Non-pigmented ciliary epithelial cell (primary cell): Measurements from ENCODE around the gene FAM114A1.

Experiments
- DNase-seq: peaks from one replicate; pipeline ENCODE4 v3.0.0-alpha.2; 2010; ENCODE audit warnings: low read depth

The FAM114A1 gene

DNA sequence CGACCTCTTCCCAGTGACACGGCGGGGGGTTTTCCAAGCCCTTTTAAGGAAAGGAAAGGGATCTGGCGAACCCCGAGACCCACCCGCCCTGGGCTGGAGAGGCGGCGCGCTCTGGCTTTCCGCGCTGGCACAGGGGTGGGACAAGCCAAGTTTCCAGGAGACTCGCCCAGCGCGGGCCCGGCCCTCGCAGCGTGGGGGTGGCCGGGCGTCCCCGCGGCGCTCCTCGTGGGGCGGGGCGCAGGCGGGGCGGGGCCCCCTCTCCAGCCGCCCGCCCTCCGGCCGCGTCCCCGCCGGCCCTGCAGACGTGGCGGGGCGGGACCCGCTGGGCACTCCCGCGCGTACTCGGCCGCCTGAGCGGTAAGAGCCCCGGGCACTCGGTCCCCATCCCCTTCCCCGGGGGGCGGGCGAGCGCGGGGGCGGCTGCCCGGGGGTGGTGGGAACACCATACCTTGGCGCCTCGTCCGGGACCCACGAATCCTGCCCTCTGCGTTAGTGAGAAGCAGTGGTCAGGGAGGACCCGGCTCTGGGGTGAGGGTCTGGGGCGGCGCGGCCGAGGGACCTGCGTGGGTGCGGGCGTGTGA, at the start of gene FAM114A1:
Gene FAM114A1, plus strand, starts transcription at position 329 of the 581 bp plus-strand sequence. CDS start 10,273 bp downstream, outside the sequence.
- no peak for DNase-seq

DNA sequence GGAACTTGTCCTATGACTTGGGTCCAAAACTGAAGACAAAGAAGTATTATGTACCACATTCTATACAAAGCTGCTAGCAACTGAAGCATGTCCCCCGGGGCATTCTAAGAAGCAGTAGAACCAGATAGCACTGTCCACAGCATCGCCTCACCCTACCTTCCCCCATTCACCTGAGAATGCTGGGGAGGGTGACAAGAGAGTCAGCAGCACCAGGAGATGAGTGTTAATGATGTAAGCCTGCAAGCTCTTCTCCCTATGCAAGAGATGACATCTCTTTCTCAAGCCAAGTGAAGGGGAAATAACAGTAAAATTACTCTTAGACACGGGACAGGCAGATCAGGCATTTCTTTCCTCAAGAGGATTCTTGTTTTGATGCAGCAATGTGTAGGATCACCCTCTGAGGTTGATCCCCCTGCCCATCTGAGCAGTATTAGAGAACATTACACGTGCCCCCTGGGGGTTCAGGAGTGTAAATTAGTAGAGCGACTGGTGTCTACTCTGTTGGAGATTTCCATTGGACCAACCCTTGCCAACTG, 49.1 kb upstream of the FAM114A1 start:
- DNase-seq, result no peak

DNA sequence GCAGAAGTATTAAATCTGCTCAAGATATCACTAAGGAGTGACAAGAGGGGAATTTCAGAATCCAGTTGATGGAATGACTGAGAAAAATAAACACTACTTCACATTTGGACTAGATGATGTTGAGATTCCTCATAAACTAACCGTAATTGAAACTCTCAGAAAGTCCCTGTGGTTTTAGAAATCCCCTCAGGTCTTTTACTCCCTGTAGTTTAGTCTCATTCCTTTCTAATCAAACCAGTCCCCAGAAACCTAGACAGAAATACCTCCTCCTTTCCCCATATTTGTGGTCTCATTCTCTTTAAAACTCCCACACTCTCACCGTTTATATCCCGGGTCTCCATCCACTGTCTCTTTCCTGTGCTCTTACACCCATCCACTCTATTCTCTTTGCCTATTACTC, 48.0 kb upstream of the FAM114A1 start:
- DNase-seq, result no peak

DNA sequence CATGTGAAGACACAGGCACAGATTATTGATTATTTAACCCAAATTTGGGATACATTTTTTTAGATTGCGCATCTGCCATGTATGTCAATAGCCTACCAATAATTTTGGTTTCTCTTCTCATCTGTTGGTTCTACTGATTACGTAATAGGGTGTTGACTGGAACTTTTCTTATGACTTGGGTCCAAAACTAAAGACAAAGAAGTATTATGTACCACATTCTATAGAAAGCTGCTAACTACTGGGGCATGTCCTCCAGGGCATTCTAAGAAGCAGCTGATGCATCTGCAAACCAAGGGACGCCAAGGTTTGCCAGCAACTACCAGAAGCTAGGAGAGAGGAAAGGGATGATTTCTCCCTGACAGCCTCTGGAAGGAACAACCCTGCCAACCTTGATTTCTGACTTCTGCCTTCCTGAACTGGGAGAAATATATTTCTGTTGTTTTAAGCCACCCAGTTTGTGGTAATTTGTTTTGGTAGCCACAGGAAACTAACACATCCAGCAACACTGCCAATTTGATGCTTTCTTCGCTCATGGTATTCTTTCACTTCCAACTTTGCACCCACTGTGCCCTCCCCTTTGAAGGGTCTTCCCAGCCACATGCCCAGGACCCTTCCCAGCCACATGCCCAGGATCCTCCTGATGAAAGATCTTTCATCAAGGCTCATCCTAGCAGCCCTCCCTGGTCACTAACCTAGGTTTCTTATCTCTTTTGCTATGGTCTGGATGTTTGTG, 47.1 kb upstream of the FAM114A1 start:
- DNase-seq, result no peak

DNA sequence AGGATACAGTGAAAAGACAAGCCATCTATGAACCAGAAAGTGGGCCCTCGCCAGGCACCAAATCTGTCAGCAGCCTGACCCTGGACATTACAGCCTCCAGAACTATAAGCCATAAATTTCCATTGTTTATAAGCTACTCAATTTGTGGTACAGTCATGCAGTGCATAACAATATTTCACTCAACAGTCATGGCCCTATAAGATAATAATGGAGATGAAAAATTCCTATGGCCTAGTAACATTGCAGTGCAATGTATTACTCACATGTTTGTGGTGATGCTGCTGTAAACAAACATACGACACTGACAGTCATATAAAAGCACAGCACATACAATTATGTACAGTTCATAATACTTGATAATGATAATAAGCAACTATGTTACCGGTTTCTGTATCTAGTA, 45.9 kb upstream of the FAM114A1 start:
- no peak for DNase-seq

DNA sequence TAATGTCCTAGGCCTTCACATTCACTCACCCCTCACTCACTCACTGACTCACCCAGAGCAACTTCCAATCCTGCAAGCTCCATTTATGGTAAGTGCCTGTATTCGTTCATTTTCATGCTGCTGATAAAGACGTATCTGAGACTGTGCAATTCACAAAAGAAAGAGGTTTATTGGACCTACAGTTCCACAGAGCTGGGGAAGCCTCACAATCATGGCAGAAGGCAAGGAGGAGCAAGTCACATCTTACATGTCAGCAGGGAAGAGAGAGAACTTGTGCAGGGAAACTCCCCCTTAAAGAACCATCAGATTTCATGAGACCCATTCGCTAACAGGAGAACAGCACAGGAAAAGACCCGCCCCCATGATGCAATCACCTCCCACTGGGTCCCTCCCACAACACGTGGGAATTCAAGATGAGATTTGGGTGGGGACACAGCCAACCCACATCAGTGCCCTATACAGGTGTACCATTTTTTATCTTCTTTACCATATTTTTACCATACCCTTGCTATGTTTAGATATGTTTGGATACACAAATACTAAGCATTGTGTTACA, 44.8 kb upstream of the FAM114A1 start:
- no peak for DNase-seq

DNA sequence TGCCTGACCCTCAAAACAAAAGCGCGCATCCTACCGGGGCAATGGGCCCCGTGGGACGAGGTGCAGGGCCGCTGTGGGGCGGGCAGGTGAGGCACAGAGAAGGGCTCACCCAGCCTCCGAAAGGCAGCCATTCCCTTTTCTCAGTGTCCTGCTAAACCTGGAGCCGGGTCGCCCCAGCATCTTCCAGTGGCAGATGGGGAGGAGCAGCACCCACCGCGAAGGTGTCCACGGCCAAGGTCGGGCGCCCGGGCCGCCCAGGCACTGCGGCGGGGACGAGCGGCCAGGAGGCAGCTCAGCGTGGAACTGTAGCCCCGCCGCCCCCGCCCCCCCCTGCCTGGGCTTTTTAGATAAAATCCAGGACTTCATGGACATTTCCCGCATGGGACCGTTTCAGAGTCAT, 43.8 kb upstream of the FAM114A1 start:
- DNase-seq, result no peak

DNA sequence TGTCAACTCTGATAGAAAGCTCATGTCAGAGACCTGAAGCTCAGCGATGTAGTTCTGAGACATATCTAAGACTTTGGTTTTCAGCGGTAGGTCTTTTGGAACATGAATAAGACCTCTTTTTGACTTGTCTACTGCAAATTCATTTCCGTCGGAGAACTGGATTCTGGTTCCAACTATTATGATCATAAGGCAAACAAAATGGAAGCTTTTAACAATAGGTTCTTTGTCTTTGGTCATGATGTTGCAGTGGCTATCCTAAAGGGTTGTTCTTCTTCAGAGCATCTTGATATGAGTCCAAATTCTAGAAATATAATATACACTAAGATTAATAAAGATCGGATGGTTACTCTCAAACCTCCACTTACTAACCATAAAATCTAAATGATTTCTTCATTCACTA, 38.4 kb upstream of the FAM114A1 start:
- DNase-seq, result no peak

DNA sequence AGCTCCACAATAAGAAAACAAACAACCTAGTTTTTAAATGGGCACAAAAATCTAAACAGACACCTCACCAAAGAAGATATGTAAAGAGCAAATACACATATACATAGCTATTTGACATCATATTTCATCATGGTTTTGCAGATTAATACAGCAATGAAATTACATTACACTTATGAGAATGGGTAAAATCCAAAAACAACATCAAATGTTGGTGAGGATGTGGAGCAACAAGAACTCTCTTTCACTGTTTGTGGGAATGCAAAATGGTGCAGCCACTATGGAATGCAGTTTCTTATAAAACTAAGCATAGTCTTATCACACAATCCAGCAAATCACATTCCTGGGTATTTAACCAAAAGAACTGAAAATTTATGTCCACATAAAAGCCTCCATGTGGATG, 36.0 kb upstream of the FAM114A1 start:
- DNase-seq, result no peak

DNA sequence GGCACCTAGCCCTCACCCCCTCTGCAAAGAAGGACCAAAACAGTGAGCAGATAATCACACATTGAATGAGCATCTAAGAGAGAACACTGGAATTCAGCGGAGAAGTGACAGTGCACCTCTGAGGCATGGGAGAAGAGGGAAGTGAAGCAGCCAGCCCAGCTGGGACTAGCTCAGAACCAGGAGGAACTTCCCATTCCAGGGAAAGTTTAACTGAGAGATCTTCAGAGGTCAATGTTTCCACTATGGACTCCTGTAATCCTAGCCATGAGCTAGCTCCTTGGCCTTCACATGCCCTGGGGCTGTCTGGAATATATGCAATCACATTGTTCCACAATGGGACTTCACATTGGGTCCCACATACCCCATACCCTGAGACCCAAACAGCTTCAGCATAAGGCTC, 35.4 kb upstream of the FAM114A1 start:
- no peak for DNase-seq

DNA sequence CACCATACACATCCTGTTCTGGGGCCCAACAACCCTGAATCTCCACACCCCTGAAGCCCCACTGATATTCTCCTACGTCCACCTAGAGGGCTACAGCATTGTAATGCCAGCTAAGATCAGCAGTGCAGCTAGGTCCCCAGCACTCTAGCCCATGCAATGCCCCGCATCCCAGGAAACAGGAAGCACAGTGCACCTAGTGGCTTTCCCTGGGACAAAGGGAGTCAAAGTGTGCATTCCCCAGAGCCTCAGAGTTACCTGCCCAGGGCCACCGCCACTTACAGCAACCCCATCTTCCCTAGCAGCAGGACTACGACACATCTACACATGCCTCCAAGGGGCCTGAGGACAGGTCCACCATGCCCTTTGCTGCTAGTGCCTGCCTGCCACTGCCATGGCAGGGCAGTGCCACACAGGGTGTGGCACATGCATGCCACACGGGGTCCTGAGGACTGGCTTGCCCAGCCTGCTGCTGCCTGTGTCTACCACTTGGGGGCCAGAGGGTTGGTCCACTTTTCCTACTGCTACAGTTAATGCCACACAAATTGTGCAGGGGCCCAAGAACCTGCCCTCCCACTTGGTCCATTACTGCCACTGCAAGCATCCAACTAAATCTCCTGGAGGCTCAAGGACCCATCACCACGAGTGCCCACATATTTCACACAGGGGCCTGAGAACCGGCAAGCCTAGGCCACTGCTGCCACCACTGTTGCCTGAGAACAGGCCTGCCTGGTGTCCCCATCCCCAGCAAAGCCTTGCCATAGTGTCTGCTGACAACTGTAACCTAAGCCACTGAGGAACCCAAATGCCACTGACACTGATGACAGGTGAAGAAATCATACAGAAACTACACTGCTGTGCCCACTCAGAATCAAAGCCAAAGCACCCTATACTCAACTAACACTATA, 34.7 kb upstream of the FAM114A1 start:
- DNase-seq, result no peak

DNA sequence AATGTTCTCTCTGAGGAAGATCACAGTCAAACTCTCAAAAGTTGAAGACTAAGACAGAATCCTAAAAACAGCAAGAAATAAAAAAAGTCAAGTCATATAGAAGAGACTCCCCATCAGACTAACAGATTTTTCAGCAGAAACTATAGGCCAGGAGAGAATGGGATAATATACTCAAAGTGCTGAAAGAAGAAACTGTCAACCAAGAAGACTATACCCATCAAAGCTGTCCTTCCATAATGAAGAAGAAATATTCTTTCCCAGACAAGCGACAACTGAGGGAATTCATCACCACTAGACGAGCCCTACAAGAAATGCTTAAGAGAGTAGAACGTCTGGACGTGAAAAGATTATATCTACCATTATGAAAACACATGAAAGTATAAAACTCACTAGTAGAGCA, 33.0 kb upstream of the FAM114A1 start:
- DNase-seq, result no peak

DNA sequence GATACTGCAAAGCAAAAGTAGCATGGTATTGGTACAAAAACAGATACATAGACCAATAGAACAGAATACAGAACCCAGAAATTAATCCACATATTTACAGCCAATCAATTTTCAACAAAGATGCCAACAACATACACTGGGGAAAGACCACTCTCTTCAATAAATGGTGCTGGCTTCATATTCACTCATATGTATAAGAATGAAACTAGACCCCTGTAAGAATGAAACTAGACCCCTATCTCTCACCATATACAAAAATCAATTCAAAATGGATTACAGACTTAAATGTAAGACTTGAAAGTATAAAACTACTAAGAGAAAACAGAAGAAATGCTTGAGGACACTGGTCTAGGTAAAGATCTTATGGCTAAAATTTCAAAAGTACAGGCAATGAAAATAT, 30.3 kb upstream of the FAM114A1 start:
- no peak for DNase-seq

DNA sequence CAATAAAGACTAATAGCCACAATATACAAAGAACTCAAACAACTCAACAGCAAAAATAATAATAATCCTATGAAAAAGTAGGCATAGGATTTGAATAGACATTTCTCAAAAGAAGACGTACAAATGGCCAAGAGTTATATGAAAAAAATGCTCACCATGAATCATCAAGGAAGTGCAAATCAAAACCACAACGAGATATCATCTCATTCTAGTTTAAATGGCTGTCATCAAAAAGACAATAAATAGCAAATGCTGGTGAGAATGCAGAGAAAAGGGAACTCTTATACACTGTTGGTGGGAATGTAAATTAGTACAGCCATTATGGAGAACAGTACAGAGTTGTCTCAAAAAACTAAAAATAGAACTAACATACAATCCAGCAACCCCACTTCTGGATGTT, 29.8 kb upstream of the FAM114A1 start:
- no peak for DNase-seq

DNA sequence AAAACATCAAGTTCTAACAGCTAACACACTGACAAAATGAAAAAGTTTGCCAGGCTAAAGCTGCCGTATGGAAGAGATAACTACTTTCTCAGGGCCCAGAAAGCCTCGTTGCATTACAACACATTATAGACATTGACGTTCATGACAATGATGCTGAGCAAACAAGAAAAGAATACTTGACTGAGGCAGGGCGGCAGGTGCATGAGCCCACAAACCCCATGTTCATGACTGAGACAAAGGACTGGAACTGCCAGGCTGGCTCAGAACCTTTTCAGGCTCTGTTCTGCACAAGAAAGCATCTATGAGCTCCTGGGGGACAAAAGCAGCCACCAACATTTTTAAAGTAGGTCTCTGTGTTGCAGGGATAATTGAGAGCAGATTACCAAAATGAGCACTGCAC, 24.6 kb upstream of the FAM114A1 start:
- no peak for DNase-seq

DNA sequence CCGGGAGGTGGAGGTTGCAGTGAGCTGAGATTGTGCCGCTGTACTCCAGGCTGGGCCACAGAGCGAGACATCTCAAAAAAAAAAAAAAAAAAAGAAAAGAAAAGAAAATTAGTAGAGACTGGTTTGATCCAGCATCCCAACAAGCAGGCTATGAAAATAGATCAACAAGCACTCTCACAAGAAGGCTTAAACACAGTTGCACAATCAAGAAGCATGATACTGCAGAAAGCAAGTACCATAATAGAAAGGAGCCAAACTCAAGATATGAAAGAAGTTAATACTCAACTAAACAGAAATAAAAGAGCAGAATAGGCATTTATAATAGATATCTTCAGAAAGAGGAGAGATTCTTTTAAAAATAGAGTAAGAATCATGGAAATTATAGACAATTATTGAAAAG, 21.6 kb upstream of the FAM114A1 start:
- no peak for DNase-seq

DNA sequence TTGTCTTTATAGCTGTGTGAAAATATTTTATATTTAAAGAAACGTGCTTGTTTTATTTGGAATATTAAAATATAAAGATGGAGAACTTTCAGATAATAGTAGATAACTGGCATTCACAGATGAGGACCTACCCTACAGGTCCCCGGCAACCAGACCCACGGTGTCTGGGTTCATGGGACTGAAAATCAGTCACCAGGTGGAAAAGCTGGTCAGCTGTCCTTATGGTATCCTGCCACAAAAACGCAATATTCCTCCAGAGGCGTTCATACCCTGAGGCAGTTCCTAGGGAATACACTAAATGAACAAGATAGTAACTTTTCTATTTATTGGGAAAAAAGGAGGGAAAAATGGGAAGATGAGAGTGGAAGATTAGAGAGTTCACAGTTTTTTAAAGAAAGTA, 12.1 kb upstream of the FAM114A1 start:
- DNase-seq, result no peak

DNA sequence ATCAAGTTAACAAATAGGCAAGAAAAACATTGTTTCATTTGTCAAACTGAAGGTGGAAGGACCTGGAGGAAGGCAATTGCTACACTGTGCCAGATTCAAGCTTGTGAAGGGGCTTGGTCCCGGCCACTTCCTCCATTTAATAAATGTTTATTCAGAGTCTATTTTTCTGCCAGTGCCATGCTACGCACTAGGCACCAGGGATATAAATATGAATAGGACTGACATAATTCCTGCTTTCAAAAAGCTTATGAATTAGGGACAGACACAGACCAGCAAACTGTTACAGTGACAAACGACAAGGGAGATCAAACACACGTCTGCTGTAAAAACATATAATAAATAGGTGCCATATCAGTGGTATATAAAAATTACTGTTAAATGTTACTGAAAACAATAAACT, 11.6 kb upstream of the FAM114A1 start:
- DNase-seq, result no peak

DNA sequence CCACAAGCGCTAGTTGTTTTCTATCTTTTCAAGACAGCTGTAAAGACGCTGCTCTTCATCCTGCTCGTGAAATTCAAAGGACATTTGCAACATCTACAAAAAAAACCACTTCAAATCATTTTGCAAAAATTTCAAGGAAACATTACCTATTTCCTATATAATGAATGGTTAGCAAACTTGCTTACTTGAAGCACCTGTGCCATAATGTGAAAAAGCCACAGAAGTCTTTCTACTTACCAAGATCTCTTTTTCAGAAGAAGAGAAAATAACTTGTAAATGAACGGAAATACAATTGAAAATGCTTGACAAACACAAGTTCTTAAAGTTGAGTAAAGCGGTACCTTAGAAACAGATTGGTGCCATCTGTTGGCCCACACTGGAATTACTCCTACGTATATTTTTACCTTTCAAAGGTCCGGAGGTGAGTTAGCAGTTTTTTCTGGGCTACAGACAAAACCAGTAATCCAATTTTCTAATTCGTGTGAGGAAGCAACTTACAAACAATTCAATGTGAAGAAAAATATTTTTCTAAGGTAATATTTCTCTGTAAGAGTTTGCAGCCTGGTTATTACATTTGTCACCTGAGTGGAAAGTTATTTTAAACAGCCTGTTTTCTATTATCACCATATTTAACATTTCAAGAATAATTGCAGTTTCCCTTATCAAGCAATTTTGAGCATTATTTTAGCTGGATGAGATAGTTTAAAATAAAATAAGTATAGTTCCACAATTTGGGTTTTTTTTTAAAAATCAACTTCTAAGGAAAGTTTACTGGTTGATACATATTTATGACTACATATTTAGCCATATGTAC, 10.9 kb upstream of the FAM114A1 start, which contains the start of gene TLR6:
Gene TLR6, minus strand, starts transcription at position 294 of the 814 bp plus-strand sequence. CDS start 27,344 bp downstream, outside the sequence.
- DNase-seq, result no peak

DNA sequence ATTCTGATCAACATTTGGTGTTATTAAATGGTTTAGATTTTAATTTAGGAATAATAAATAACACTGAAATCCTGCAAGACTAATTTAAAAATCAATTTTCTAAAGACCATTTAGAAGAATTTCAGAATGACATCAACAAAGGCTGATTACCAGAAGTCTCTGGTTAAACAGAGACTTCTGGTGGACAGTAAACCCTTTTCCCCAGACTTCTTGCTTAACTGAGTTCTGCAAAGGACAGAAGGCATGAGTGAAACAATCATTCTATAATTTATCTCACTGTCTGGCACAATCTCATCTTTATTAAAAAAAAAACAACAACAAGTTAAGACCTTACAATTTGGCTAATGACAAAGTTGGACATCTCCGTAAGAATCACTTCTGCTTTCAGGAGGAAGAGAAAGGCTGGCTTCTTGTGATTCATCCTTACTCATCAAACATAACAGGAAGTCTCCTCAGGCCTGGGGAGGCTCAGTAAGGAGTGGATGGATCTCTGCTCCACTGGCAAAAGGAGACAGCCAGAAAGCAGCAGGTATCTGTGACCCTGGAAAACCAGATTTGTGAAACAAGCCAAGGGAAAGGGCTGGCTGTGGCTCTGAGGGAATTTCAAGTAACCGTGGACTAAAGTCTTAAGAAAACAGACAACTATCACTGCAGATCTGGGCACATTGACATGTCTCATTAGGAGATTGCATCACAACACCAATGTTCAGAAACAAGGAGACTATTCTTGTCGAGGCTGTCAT, 10.1 kb upstream of the FAM114A1 start:
- peak; percentile 83 for DNase-seq

DNA sequence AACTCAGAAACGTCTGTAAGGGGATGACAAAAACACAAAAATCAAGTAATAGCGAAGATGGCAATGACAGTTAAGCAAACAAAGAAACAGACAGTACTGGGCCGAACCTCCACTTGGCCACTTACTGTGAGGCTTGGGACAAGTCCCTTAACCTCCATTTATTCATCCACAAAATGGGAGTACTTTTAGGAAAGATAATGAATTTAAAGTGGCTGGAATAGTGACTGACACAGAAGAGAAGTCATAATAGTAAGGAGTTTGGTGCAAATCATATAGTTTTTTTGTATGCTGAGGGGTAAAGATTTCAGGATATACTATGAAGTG, 9.5 kb upstream of the FAM114A1 start:
- no peak for DNase-seq
